HCT116 (cell line): Measurements from ENCODE around the gene HPCAL1. TPM values are rescaled to one million over a fixed set of nuclear protein-coding genes. Genes with fewer than 3 reads are reported as not detected.

Experiments
- ATAC-seq: fragments of 200-7000 bp; cut with Tn5 transposase; 2 replicates; pipeline ENCODE4 v1.9.1; 2020; ENCODE audit warnings: mild to moderate bottlenecking, moderate library complexity
- BruUV-seq: library from RNA; stranded (reverse); fragments of 400-500 nt; replicated peaks from 2 replicates; lab custom pipeline; 2021; lab: Mats Ljungman, UMichigan
- CTCF ChIA-PET: fragments of 300-600 bp; sonication (Branson Sonifier 250); formaldehyde crosslinking; loops from one replicate; lab custom pipeline; 2021; ENCODE audit warnings: antibody characterized with exemption; lab: Charles Lee
- POLR2A ChIA-PET: fragments of 300-600, 350-600 bp; sonication (Branson Sonifier 250); formaldehyde crosslinking; loops from one replicate; lab custom pipeline; 2021; ENCODE audit warnings: antibody characterized with exemption; lab: Charles Lee
- RAD21 ChIA-PET, 2 experiments: fragments of 300-600 bp; sonication (Branson Sonifier 250); formaldehyde crosslinking; loops; one replicate each; lab custom pipeline; 2023; ENCODE audit warnings: low total read pairs in 2 of 2; ENCODE audit not compliant: uncharacterized antibody in 2 of 2, unreplicated experiment in 2 of 2, low non-redundant PET in 1 of 2; lab: Charles Lee
- DNase-seq: peaks from one replicate; pipeline ENCODE4 v3.0.0-alpha.2; 2010; ENCODE audit warnings: low read depth, low spot score
- H2AFZ ChIP-seq: fragments of 200-600 bp; shearing (Covaris generic), sonication (generic); 2 replicates; pipeline ENCODE4 v1.6.1; 2017; ENCODE audit warnings: low read depth, mixed run types, mixed read lengths, antibody characterized with exemption, low read length; ENCODE audit not compliant: poor library complexity, severe bottlenecking
- H3K27ac ChIP-seq: 2 replicates; pipeline ENCODE4 v1.5.1; 2012; ENCODE audit warnings: low read depth, low read length
- H3K27me3 ChIP-seq: fragments of 200-600 bp; sonication (generic); 2 replicates; pipeline ENCODE4 v1.6.1; 2016; ENCODE audit warnings: mixed run types, low read length, mixed read lengths; ENCODE audit not compliant: insufficient read depth
- H3K36me3 ChIP-seq, 2 experiments: fragments of 200-500 bp in 1 of 2; fragments of 200-600 bp in 1 of 2; sonication (Bioruptor generic) in 1 of 2; sonication (generic) in 1 of 2; 2 replicates each; pipeline versions ENCODE4 v1.5.1 to v1.6.1; 2014 to 2016; ENCODE audit warnings: low read length in 2 of 2, inconsistent platforms in 1 of 2, mixed read lengths in 1 of 2, mixed run types in 1 of 2; ENCODE audit not compliant: insufficient read depth in 2 of 2, control insufficient read depth in 1 of 2
- H3K4me1 ChIP-seq, 2 experiments: fragments of 200-600 bp in 1 of 2; sonication (generic) in 1 of 2; 2 replicates each; pipeline versions ENCODE4 v1.5.1 to v1.6.1; 2012 to 2017; ENCODE audit warnings: low read length in 2 of 2, inconsistent platforms in 1 of 2, mild to moderate bottlenecking in 1 of 2, mixed read lengths in 1 of 2, mixed run types in 1 of 2, moderate library complexity in 1 of 2; ENCODE audit not compliant: insufficient read depth in 2 of 2, control insufficient read depth in 1 of 2
- H3K4me2 ChIP-seq: fragments of 200-600 bp; sonication (generic); 2 replicates; pipeline ENCODE4 v1.6.1; 2017; ENCODE audit warnings: mixed run types, low read length, mixed read lengths
- H3K4me3 ChIP-seq, 2 experiments: fragments of 200-600 bp in 1 of 2; sonication (generic) in 1 of 2; replicated peaks in 1 of 2; 2 replicates each; pipeline ENCODE4 v1.5.1; 2011 to 2016; ENCODE audit warnings: low read length in 2 of 2, control low read depth in 1 of 2, low read depth in 1 of 2, mild to moderate bottlenecking in 1 of 2, mixed read lengths in 1 of 2, mixed run types in 1 of 2
- H3K79me2 ChIP-seq: fragments of 200-600 bp; sonication (generic); 2 replicates; pipeline ENCODE4 v1.6.1; 2017; ENCODE audit warnings: mild to moderate bottlenecking, mixed run types, low read length, moderate library complexity, mixed read lengths; ENCODE audit not compliant: insufficient read depth
- H3K9ac ChIP-seq: fragments of 200-600 bp; sonication (generic); 2 replicates; pipeline ENCODE4 v1.6.1; 2016; ENCODE audit warnings: low read length, mixed read lengths
- H3K9me2 ChIP-seq: fragments of 200-600 bp; sonication (generic), shearing (Covaris generic); 2 replicates; pipeline ENCODE4 v1.6.1; 2017; ENCODE audit warnings: mixed run types, mild to moderate bottlenecking, moderate library complexity; ENCODE audit not compliant: insufficient read depth
- H3K9me3 ChIP-seq, 2 experiments: fragments of 200-500 bp in 1 of 2; fragments of 200-600 bp in 1 of 2; sonication (Bioruptor generic) in 1 of 2; sonication (generic) in 1 of 2; 2 replicates each; pipeline ENCODE4 v1.6.1; 2014 to 2017; ENCODE audit warnings: low read length in 2 of 2, mixed read lengths in 2 of 2, inconsistent platforms in 1 of 2, low read depth in 1 of 2, mild to moderate bottlenecking in 1 of 2, mixed run types in 1 of 2, moderate library complexity in 1 of 2; ENCODE audit not compliant: control insufficient read depth in 1 of 2, insufficient read depth in 1 of 2
- H4K20me1 ChIP-seq: fragments of 200-600 bp; sonication (generic), shearing (Covaris generic); 2 replicates; pipeline ENCODE4 v1.6.1; 2017; ENCODE audit warnings: mixed run types, mild to moderate bottlenecking, moderate library complexity; ENCODE audit not compliant: insufficient read depth
- CEBPB ChIP-seq: IDR thresholded peaks from 2 replicates; pipeline ENCODE4 v1.6.1; 2012; ENCODE audit warnings: low read depth
- EZH2phosphoT487 ChIP-seq: fragments of 200-600 bp; IDR thresholded peaks from 2 replicates; pipeline ENCODE4 v1.6.1; 2018; ENCODE audit warnings: antibody characterized with exemption, borderline replicate concordance
- SRF ChIP-seq: IDR thresholded peaks from 2 replicates; pipeline ENCODE4 v1.6.1; 2012; ENCODE audit warnings: low read depth
- TCF7L2 ChIP-seq: IDR thresholded peaks from 2 replicates; pipeline ENCODE4 v1.7.0; 2011; ENCODE audit warnings: borderline replicate concordance, inconsistent platforms; ENCODE audit not compliant: insufficient read depth, insufficient read length; ENCODE audit errors: extremely low read depth
- YY1 ChIP-seq: IDR thresholded peaks from 2 replicates; pipeline ENCODE4 v1.6.1; 2011; ENCODE audit warnings: low read length, low read depth, moderate library complexity, mild to moderate bottlenecking; ENCODE audit not compliant: insufficient replicate concordance; ENCODE audit errors: extremely low read depth
- intact Hi-C: fragments of 100-400 bp; cut with micrococcal nuclease; formaldehyde crosslinking; loops from 2 replicates; pipeline ENCODE4 v1.10.0; 2022
- total RNA-seq: library from RNA; stranded (reverse); gene quantifications from one replicate; pipeline ENCODE4 v1.2.1, GENCODE V29; 2021; ENCODE audit not compliant: unreplicated experiment
- TF ChIP-seq, protein P1 (sequence below): IDR thresholded peaks from 2 replicates; pipeline ENCODE4 v1.6.1; 2012; ENCODE audit warnings: low read depth

HPCAL1 gene
- total RNA-seq, 1 experiment from 2014 or later: 111 TPM

DNA sequence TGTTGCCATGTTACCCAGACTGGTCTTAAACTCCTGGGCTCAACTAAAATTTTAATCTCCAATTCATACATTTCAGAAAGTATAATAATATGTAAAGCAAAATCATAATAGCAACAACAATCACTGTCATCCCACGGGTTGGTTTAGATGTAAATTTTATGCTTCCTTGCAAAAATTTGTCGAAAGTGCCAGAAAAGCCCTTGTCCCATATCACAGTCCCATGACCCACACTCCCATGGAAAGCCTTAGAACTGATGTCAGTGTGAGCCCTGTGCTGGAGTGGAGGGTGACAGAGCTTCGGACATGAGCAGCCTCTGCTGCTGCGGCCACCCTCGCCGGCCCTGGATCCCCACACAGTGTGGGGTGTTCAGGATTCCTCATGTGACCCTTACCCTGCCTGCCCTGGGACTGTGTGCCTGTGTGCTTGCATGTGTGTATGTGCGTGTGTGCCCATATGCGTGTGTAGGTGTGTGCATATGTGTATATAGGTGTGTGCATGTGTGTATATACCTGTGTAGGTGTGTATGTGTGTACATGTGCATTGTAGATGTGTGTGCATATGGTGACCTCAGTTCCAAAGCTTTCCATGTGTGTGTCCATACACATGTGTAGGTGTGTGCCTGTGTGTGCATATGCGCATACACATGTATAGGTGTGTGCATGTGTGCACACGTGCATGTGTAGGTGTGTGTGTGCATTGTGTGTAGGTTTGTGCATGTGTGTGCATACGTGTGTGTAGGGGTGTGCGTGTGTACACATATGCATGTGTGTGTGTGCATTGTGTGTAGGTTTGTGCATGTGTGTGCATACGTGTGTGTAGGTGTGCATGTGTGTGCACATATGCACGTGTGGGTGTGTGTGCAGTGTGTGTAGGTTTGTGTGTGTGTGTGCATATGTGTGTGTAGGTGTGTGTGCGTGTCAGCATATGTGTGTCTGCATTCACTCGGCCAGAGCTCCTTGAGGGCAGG lies 65.1 kb downstream of the HPCAL1 start (continued):
- TF ChIP-seq, protein P1, sequence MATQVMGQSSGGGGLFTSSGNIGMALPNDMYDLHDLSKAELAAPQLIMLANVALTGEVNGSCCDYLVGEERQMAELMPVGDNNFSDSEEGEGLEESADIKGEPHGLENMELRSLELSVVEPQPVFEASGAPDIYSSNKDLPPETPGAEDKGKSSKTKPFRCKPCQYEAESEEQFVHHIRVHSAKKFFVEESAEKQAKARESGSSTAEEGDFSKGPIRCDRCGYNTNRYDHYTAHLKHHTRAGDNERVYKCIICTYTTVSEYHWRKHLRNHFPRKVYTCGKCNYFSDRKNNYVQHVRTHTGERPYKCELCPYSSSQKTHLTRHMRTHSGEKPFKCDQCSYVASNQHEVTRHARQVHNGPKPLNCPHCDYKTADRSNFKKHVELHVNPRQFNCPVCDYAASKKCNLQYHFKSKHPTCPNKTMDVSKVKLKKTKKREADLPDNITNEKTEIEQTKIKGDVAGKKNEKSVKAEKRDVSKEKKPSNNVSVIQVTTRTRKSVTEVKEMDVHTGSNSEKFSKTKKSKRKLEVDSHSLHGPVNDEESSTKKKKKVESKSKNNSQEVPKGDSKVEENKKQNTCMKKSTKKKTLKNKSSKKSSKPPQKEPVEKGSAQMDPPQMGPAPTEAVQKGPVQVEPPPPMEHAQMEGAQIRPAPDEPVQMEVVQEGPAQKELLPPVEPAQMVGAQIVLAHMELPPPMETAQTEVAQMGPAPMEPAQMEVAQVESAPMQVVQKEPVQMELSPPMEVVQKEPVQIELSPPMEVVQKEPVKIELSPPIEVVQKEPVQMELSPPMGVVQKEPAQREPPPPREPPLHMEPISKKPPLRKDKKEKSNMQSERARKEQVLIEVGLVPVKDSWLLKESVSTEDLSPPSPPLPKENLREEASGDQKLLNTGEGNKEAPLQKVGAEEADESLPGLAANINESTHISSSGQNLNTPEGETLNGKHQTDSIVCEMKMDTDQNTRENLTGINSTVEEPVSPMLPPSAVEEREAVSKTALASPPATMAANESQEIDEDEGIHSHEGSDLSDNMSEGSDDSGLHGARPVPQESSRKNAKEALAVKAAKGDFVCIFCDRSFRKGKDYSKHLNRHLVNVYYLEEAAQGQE: no peak
- TF ChIP-seq EZH2phosphoT487: no peak
- TF ChIP-seq CEBPB: no peak
- TF ChIP-seq TCF7L2: no peak
- TF ChIP-seq, all 23 proteins: peak for 0

DNA sequence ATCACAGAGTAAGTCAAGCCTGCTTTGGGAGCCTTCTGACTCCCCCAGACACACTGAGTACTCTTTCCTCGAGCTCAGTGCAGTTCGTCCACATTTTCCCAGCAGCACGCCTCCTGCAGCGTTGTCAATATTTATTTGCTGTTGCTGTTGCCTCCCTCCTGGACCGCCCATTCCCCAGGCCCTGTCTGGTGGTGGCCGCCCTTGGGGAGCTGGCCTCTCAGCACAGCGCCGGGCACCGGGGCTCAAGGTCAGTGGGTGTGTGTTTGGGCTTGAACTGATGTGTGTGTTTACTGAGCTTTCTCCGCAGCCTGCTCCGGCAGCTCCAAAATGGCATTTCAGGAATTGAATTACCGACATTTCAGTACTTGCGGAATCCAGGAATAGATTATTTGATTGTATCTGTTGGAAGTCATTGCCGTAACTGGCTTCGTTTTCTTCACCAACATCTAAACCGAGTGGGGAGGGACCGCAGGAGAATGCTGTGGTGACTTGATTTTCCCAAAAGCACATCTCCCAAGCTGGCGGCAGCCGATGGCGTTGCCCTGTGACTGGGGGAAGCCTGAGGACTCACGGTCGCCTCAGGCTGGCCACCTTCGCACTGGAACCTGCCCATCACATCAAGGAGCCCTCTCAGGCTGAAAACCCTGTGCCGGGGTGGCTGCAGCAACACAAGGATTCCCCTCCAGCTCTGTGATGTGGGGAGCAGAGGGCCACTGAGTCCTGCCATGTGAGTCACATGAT lies 66.0 kb downstream of the HPCAL1 start:
- DNase-seq: no peak
- Histone ChIP-seq H3K9ac (no peak overlapping the region), H2AFZ (no peak overlapping the region), H3K4me2 (no peak overlapping the region), H3K79me2 (peaks cover 69% of the 10 kb centered on the region), H3K9me3 (no peaks in the 10 kb centered on the region), H4K20me1 (no peaks in the 10 kb centered on the region), H3K4me1 (no peaks in the 10 kb centered on the region; a peak in 1 of 4 replicates), H3K27me3 (no peaks in the 10 kb centered on the region), H3K4me3 (no peak overlapping the region), H3K9me2 (no peaks in the 10 kb centered on the region), H3K36me3 (no peaks in the 10 kb centered on the region), H3K27ac (no peak overlapping the region)
- ChIA-PET CTCF (no interaction called here), RAD21 (no interaction called here), POLR2A (no interaction called here)
- TF ChIP-seq SRF (no peak), YY1 (no peak), CEBPB (no peak)
- intact Hi-C loops: no loop called here
- BruUV-seq: no TSS peak
- no peak for ATAC-seq
